Neural progenitor cell (in vitro differentiated cells): Measurements from ENCODE around the gene SLCO2B1. TPM values are rescaled to one million over a fixed set of nuclear protein-coding genes. Genes with fewer than 3 reads are reported as not detected.

Experiments
- DNase-seq: peaks from one replicate; pipeline ENCODE4 v3.0.0-alpha.2; 2016; ENCODE audit warnings: low spot score
- H2AFZ ChIP-seq: fragments of 200-600 bp; sonication (generic); replicated peaks from 2 replicates; pipeline ENCODE4 v1.6.1; 2016; ENCODE audit warnings: antibody characterized with exemption
- H3F3A ChIP-seq: fragments of 200-600 bp; sonication (generic); 2 replicates; pipeline ENCODE4 v1.6.1; 2016; ENCODE audit warnings: antibody characterized with exemption, low read depth
- H3K27ac ChIP-seq: fragments of 200-600 bp; sonication (generic); 2 replicates; pipeline ENCODE4 v1.5.1; 2016; ENCODE audit warnings: mild to moderate bottlenecking
- H3K27me3 ChIP-seq: fragments of 200-600 bp; sonication (generic); 2 replicates; pipeline ENCODE4 v1.6.1; 2016; ENCODE audit warnings: mild to moderate bottlenecking, moderate library complexity
- H3K36me3 ChIP-seq: fragments of 200-600 bp; sonication (generic); 2 replicates; pipeline ENCODE4 v1.5.1; 2016
- H3K4me1 ChIP-seq: fragments of 200-600 bp; sonication (generic); 2 replicates; pipeline ENCODE4 v1.6.1; 2016; ENCODE audit warnings: mixed run types
- H3K4me2 ChIP-seq: fragments of 200-600 bp; sonication (generic); 2 replicates; pipeline ENCODE4 v1.6.1; 2016
- H3K4me3 ChIP-seq: fragments of 200-600 bp; sonication (generic); 2 replicates; pipeline ENCODE4 v1.5.1; 2016
- H3K79me2 ChIP-seq: fragments of 200-600 bp; sonication (generic); 2 replicates; pipeline ENCODE4 v1.6.1; 2016; ENCODE audit warnings: low read depth
- H3K9ac ChIP-seq: fragments of 200-600 bp; sonication (generic); 2 replicates; pipeline ENCODE4 v1.6.1; 2016
- H3K9me3 ChIP-seq: fragments of 200-600 bp; sonication (generic); 2 replicates; pipeline ENCODE4 v1.5.1; 2016; ENCODE audit warnings: low read depth
- H4K20me1 ChIP-seq: fragments of 200-600 bp; sonication (generic); 2 replicates; pipeline ENCODE4 v1.6.1; 2016; ENCODE audit warnings: low read depth
- H3K27ac Mint-ChIP-seq: 3 replicates; pipeline ENCODE4 v1.8.0; 2021; ENCODE audit warnings: mixed read lengths
- H3K27me3 Mint-ChIP-seq: 2 replicates; pipeline ENCODE4 v1.8.0; 2022; ENCODE audit warnings: low read depth, mild to moderate bottlenecking, inconsistent platforms, moderate library complexity, mixed read lengths; ENCODE audit not compliant: insufficient read depth
- H3K36me3 Mint-ChIP-seq: 3 replicates; pipeline ENCODE4 v1.8.0; 2021; ENCODE audit warnings: mixed read lengths
- H3K4me1 Mint-ChIP-seq: 3 replicates; pipeline ENCODE4 v1.8.0; 2021; ENCODE audit warnings: mixed read lengths
- H3K4me3 Mint-ChIP-seq: 3 replicates; pipeline ENCODE4 v1.8.0; 2021; ENCODE audit warnings: mild to moderate bottlenecking, moderate library complexity, mixed read lengths
- H3K9me3 Mint-ChIP-seq: 3 replicates; pipeline ENCODE4 v1.8.0; 2020; ENCODE audit warnings: mixed read lengths
- CTCF ChIP-seq: fragments of 200-600 bp; sonication (generic); IDR thresholded peaks from 2 replicates; pipeline ENCODE4 v1.5.1; 2017; ENCODE audit warnings: antibody characterized with exemption, mild to moderate bottlenecking
- EZH2 ChIP-seq: fragments of 200-600 bp; sonication (generic); IDR thresholded peaks from 2 replicates; pipeline ENCODE4 v1.6.1; 2017; ENCODE audit warnings: antibody characterized with exemption, mild to moderate bottlenecking, moderate library complexity
- EZH2phosphoT487 ChIP-seq: fragments of 200-600 bp; sonication (generic); IDR thresholded peaks from 2 replicates; pipeline ENCODE4 v1.6.1; 2017; ENCODE audit warnings: antibody characterized with exemption
- total RNA-seq: library from RNA; depleted of rRNA; stranded (reverse); fragments of >200 nt; gene quantifications from 2 replicates; pipeline ENCODE4 v1.2.3, GENCODE V29; 2015; ENCODE audit warnings: low replicate concordance

Gene SLCO2B1
- total RNA-seq, 1 donor from 2014 or later, result 0.07 TPM

DNA sequence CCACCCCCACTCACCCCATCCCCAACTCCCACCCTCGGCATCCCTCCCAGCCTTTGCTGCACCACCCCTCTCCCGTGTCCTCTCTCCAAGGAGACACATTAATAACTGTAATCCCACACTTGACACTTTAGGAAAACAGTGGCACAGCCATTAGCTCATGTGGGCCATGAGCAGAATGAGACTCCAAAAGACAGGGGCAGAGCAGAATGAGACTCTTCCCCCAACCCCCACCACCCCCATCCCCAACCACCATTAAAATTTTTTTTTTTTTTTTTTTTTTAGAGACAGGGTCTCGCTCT, 6.2 kb upstream of the SLCO2B1 start:
- Mint-ChIP-seq H3K36me3 (no peaks in the 10 kb centered on the region), H3K27ac (no peak overlapping the region), H3K9me3 (no peaks in the 10 kb centered on the region), H3K27me3 (peaks cover 8% of the 10 kb centered on the region), H3K4me3 (no peak overlapping the region), H3K4me1 (peaks cover 6% of the 10 kb centered on the region)
- Histone ChIP-seq H2AFZ (no peak overlapping the region), H3K27ac (no peak overlapping the region), H3K4me3 (no peak overlapping the region), H3K4me2 (no peak overlapping the region), H3K79me2 (no peaks in the 10 kb centered on the region), H3K9ac (no peak overlapping the region), H3K27me3 (no peaks in the 10 kb centered on the region), H3K36me3 (no peaks in the 10 kb centered on the region), H4K20me1 (no peaks in the 10 kb centered on the region), H3F3A (no peaks in the 10 kb centered on the region), H3K4me1 (no peaks in the 10 kb centered on the region), H3K9me3 (no peaks in the 10 kb centered on the region)
- TF ChIP-seq CTCF (no peak), EZH2phosphoT487 (no peak), EZH2 (no peak)
- no peak for DNase-seq

GRCh38 chr11:75145196-75145971, 5.5 kb upstream of the SLCO2B1 start:
- no peaks in the 10 kb centered on the region for H3K27me3 ChIP-seq
- DNase-seq, result no peak
- H3K27ac Mint-ChIP-seq, result no peak overlapping the region
- H3K9me3 Mint-ChIP-seq, result no peaks in the 10 kb centered on the region
- no peak overlapping the region for H3K27ac ChIP-seq
- H3K36me3 ChIP-seq, result no peaks in the 10 kb centered on the region
- no peak overlapping the region for H2AFZ ChIP-seq
- no peaks in the 10 kb centered on the region for H3F3A ChIP-seq
- H3K4me2 ChIP-seq, result no peak overlapping the region
- peaks cover 8% of the 10 kb centered on the region for H3K27me3 Mint-ChIP-seq
- H3K9ac ChIP-seq, result no peak overlapping the region
- no peaks in the 10 kb centered on the region for H3K79me2 ChIP-seq
- TF ChIP-seq CTCF, result no peak
- TF ChIP-seq EZH2phosphoT487, result no peak
- no peak for TF ChIP-seq EZH2
- no peaks in the 10 kb centered on the region for H4K20me1 ChIP-seq
- H3K4me1 Mint-ChIP-seq, result peaks cover 6% of the 10 kb centered on the region
- H3K9me3 ChIP-seq, result no peaks in the 10 kb centered on the region
- H3K36me3 Mint-ChIP-seq, result no peaks in the 10 kb centered on the region
- no peak overlapping the region for H3K4me3 Mint-ChIP-seq
- no peak overlapping the region for H3K4me3 ChIP-seq
- no peaks in the 10 kb centered on the region for H3K4me1 ChIP-seq

DNA sequence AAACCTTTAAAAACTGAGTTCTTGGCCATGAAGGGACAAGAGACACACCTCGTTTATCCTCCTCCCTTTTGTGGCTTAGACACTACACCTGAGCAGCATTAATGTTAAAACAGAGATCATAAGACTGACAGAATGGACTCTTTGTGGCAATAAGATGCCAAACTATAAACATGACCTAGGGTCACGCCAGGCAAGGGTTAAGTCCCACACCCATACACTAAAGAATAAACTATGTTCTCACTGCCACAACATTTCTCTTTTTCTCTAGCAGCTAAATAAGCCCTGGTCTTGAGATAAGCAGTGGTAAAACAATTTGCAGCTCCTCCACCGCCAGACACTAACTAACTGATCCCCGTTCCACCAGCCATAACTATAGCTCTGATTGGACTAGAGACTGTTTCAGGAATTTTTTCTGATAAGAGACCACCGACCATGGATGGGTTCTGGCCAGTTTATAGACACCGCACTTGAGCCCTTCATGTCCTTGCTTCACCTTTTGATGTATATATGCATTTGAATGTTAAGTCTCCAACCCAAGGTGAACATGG, 4.9 kb upstream of the SLCO2B1 start:
- no peaks in the 10 kb centered on the region for H3F3A ChIP-seq
- H3K36me3 ChIP-seq, result no peaks in the 10 kb centered on the region
- no peaks in the 10 kb centered on the region for H3K79me2 ChIP-seq
- no peak overlapping the region for H3K4me3 ChIP-seq
- no peak overlapping the region for H2AFZ ChIP-seq
- no peak for TF ChIP-seq CTCF
- TF ChIP-seq EZH2, result no peak
- no peak for TF ChIP-seq EZH2phosphoT487
- H3K27me3 Mint-ChIP-seq, result peaks cover 8% of the 10 kb centered on the region
- H3K9me3 ChIP-seq, result no peaks in the 10 kb centered on the region
- H3K9me3 Mint-ChIP-seq, result no peaks in the 10 kb centered on the region
- no peaks in the 10 kb centered on the region for H4K20me1 ChIP-seq
- H3K4me3 Mint-ChIP-seq, result no peak overlapping the region
- no peaks in the 10 kb centered on the region for H3K36me3 Mint-ChIP-seq
- no peaks in the 10 kb centered on the region for H3K27me3 ChIP-seq
- peaks cover 9% of the 10 kb centered on the region for H3K4me1 Mint-ChIP-seq
- no peaks in the 10 kb centered on the region for H3K4me1 ChIP-seq
- no peak overlapping the region for H3K4me2 ChIP-seq
- H3K27ac Mint-ChIP-seq, result no peak overlapping the region
- DNase-seq, result no peak
- H3K27ac ChIP-seq, result no peak overlapping the region
- no peak overlapping the region for H3K9ac ChIP-seq
